H9 (cell line): Measurements from ENCODE around the gene IGDCC3. TPM values are rescaled to one million over a fixed set of nuclear protein-coding genes. Genes with fewer than 3 reads are reported as not detected.
A peak's percentile ranks its signal among the peaks of the same experiment; 100 is the strongest.

ENCODE experiments used
- DNase-seq: peaks from one replicate; pipeline ENCODE4 v3.0.0-alpha.2; 2017
- H2AFZ ChIP-seq: one replicate; pipeline ENCODE4 v1.6.1; 2013; ENCODE audit warnings: mild to moderate bottlenecking, low read length, control low read depth, moderate library complexity
- H2AK5ac ChIP-seq: 2 replicates; pipeline ENCODE4 v1.6.1; 2013; ENCODE audit warnings: low read length, control low read depth, mixed read lengths; ENCODE audit not compliant: insufficient read length
- H2BK120ac ChIP-seq: one replicate; pipeline ENCODE4 v1.6.1; 2013; ENCODE audit warnings: low read depth, mild to moderate bottlenecking, low read length, control low read depth, inconsistent platforms; ENCODE audit not compliant: poor library complexity, severe bottlenecking
- H2BK12ac ChIP-seq: 2 replicates; pipeline ENCODE4 v1.6.1; 2013; ENCODE audit warnings: low read length, control low read depth, mixed read lengths, low read depth; ENCODE audit not compliant: insufficient read length
- H2BK15ac ChIP-seq: 2 replicates; pipeline ENCODE4 v1.6.1; 2013; ENCODE audit warnings: low read depth, low read length, control low read depth
- H2BK20ac ChIP-seq: one replicate; pipeline ENCODE4 v1.6.1; 2013; ENCODE audit warnings: low read depth, mild to moderate bottlenecking, low read length, control low read depth, inconsistent platforms; ENCODE audit not compliant: poor library complexity, severe bottlenecking
- H2BK5ac ChIP-seq: 2 replicates; pipeline ENCODE4 v1.6.1; 2013; ENCODE audit warnings: low read length, control low read depth, mixed read lengths; ENCODE audit not compliant: insufficient read length
- H3K14ac ChIP-seq: 2 replicates; pipeline ENCODE4 v1.6.1; 2013; ENCODE audit warnings: low read length, control low read depth; ENCODE audit not compliant: insufficient read depth
- H3K18ac ChIP-seq: 2 replicates; pipeline ENCODE4 v1.6.1; 2013; ENCODE audit warnings: low read depth, mild to moderate bottlenecking, mixed read lengths, low read length, control low read depth; ENCODE audit not compliant: insufficient read length
- H3K23ac ChIP-seq: 2 replicates; pipeline ENCODE4 v1.6.1; 2013; ENCODE audit warnings: low read length, control low read depth, mixed read lengths, low read depth; ENCODE audit not compliant: insufficient read length
- H3K23me2 ChIP-seq: 2 replicates; pipeline ENCODE4 v1.6.1; 2013; ENCODE audit warnings: low read depth, mild to moderate bottlenecking, mixed read lengths, low read length, control low read depth; ENCODE audit not compliant: insufficient read length, poor library complexity, severe bottlenecking
- H3K27ac ChIP-seq: 2 replicates; pipeline ENCODE4 v1.5.1; 2013; ENCODE audit warnings: low read length, control low read depth, mixed read lengths, low read depth; ENCODE audit not compliant: insufficient read length
- H3K27me3 ChIP-seq: 2 replicates; pipeline ENCODE4 v1.6.1; 2013; ENCODE audit warnings: low read length, control low read depth, inconsistent platforms; ENCODE audit not compliant: insufficient read depth
- H3K4ac ChIP-seq: 2 replicates; pipeline ENCODE4 v1.6.1; 2013; ENCODE audit warnings: low read depth, mild to moderate bottlenecking, control low read depth, inconsistent platforms, low read length, moderate library complexity
- H3K4me1 ChIP-seq: 2 replicates; pipeline ENCODE4 v1.6.1; 2013; ENCODE audit warnings: low read length, control low read depth, inconsistent platforms; ENCODE audit not compliant: insufficient read depth
- H3K4me2 ChIP-seq: 2 replicates; pipeline ENCODE4 v1.6.1; 2013; ENCODE audit warnings: low read length, control low read depth, mixed read lengths; ENCODE audit not compliant: insufficient read length, insufficient read depth
- H3K56ac ChIP-seq: 2 replicates; pipeline ENCODE4 v1.6.1; 2013; ENCODE audit warnings: low read depth, mild to moderate bottlenecking, mixed read lengths, low read length, control low read depth; ENCODE audit not compliant: insufficient read length
- H3K79me1 ChIP-seq: 2 replicates; pipeline ENCODE4 v1.6.1; 2013; ENCODE audit warnings: low read depth, mild to moderate bottlenecking, moderate library complexity, low read length, control low read depth, inconsistent platforms; ENCODE audit not compliant: insufficient read depth, poor library complexity, severe bottlenecking
- H3K79me2 ChIP-seq: 2 replicates; pipeline ENCODE4 v1.6.1; 2013; ENCODE audit warnings: low read length, control low read depth, inconsistent platforms; ENCODE audit not compliant: insufficient read depth
- H3K9ac ChIP-seq: 2 replicates; pipeline ENCODE4 v1.6.1; 2013; ENCODE audit warnings: low read length, control low read depth, mixed read lengths; ENCODE audit not compliant: insufficient read length; ENCODE audit errors: extremely low read depth
- H3K9me3 ChIP-seq: one replicate; pipeline ENCODE4 v1.6.1; 2013; ENCODE audit warnings: low read depth, low read length, inconsistent platforms; ENCODE audit not compliant: control insufficient read depth
- H3T11ph ChIP-seq: one replicate; pipeline ENCODE4 v1.6.1; 2013; ENCODE audit warnings: mild to moderate bottlenecking, low read length, control low read depth, inconsistent platforms
- H4K20me1 ChIP-seq: one replicate; pipeline ENCODE4 v1.6.1; 2013; ENCODE audit not compliant: control insufficient read depth, insufficient read length, insufficient read depth
- H4K5ac ChIP-seq: 2 replicates; pipeline ENCODE4 v1.6.1; 2013; ENCODE audit warnings: low read depth, mild to moderate bottlenecking, mixed read lengths, low read length, control low read depth; ENCODE audit not compliant: insufficient read length
- H4K8ac ChIP-seq: replicated peaks from 2 replicates; pipeline ENCODE4 v1.6.1; 2013; ENCODE audit warnings: low read length, control low read depth, mixed read lengths, low read depth; ENCODE audit not compliant: insufficient read length
- H4K91ac ChIP-seq: 2 replicates; pipeline ENCODE4 v1.6.1; 2013; ENCODE audit warnings: low read depth, mild to moderate bottlenecking, moderate library complexity, mixed read lengths, low read length, control low read depth; ENCODE audit not compliant: insufficient read length
- H3K27ac Mint-ChIP-seq, 3 experiments: 2 replicates in 2 of 3; 3 replicates in 1 of 3; pipeline ENCODE4 v1.8.0; 2020 to 2021; ENCODE audit warnings: mixed read lengths in 3 of 3, mild to moderate bottlenecking in 1 of 3, moderate library complexity in 1 of 3
- H3K27me3 Mint-ChIP-seq: 2 replicates; pipeline ENCODE4 v1.8.0; 2021; ENCODE audit warnings: low read depth, mild to moderate bottlenecking, moderate library complexity, mixed read lengths
- H3K36me3 Mint-ChIP-seq, 3 experiments: 2 replicates in 2 of 3; 3 replicates in 1 of 3; pipeline ENCODE4 v1.8.0; 2020 to 2021; ENCODE audit warnings: low read depth in 3 of 3, mixed read lengths in 3 of 3; ENCODE audit not compliant: insufficient read depth in 1 of 3
- H3K4me1 Mint-ChIP-seq, 2 experiments: 2 replicates each; pipeline ENCODE4 v1.8.0; 2020; ENCODE audit warnings: mixed read lengths in 2 of 2
- H3K4me3 Mint-ChIP-seq, 2 experiments: 2 replicates in 1 of 2; 3 replicates in 1 of 2; pipeline ENCODE4 v1.8.0; 2020 to 2021; ENCODE audit warnings: mild to moderate bottlenecking in 2 of 2, mixed read lengths in 2 of 2, moderate library complexity in 1 of 2
- H3K9me3 Mint-ChIP-seq, 2 experiments: 2 replicates in 1 of 2; 3 replicates in 1 of 2; pipeline ENCODE4 v1.8.0; 2020; ENCODE audit warnings: mild to moderate bottlenecking in 2 of 2, mixed read lengths in 2 of 2, moderate library complexity in 1 of 2
- CTCF ChIP-seq: fragments of 200-600 bp; sonication (generic); conservative IDR thresholded peaks from 3 replicates; pipeline ENCODE4 v1.8.0; 2021; ENCODE audit warnings: antibody characterized with exemption, mild to moderate bottlenecking
- whole genome bisulfite sequencing: extraction: QIAGEN DNeasy Blood & Tissue Kit; methylation state at CpG from one replicate; pipeline ENCODE4 v1.1.7; 2013; ENCODE audit warnings: missing lambda C conversion rate, low lambda C conversion rate, mixed read lengths; ENCODE audit not compliant: insufficient read length; ENCODE audit errors: extremely low coverage; 5-methylcytosine and 5-hydroxymethylcytosine counted together
- total RNA-seq: library from RNA; stranded (reverse); gene quantifications from 2 replicates; pipeline ENCODE4 v1.2.1, GENCODE V29; 2021

Gene IGDCC3
- total RNA-seq, 1 experiment from 2014 or later = 18.9 TPM

GRCh38 chr15:65401611-65402240 is 23.9 kb upstream of the IGDCC3 start:
- Histone ChIP-seq H3K27me3 (peaks cover 9% of the 10 kb centered on the region; the same call in 1 of the 2 replicates), H3K27ac (no peak overlapping the region), H3K18ac (no peak overlapping the region), H4K91ac (no peak overlapping the region), H3K14ac (no peak overlapping the region), H3K79me1 (no peaks in the 10 kb centered on the region), H2BK5ac (no peak overlapping the region), H4K5ac (no peak overlapping the region), H3K9ac (no peak overlapping the region), H4K8ac (no peak overlapping the region), H2BK120ac (no peak overlapping the region), H3K56ac (no peak overlapping the region), H3K23me2 (peaks cover 1% of the 10 kb centered on the region), H2AFZ (no peak overlapping the region), H3K79me2 (no peaks in the 10 kb centered on the region; the same call in 1 of the 2 replicates), H2AK5ac (no peak overlapping the region), H3K4me1 (peaks cover 3% of the 10 kb centered on the region; the same call in 1 of the 2 replicates), H3T11ph (no peak overlapping the region), H2BK15ac (no peak overlapping the region), H3K23ac (no peak overlapping the region), H3K4ac (no peak overlapping the region), H4K20me1 (no peaks in the 10 kb centered on the region), H2BK12ac (no peak overlapping the region), H2BK20ac (no peak overlapping the region), H3K9me3 (no peaks in the 10 kb centered on the region), H3K4me2 (no peak overlapping the region)
- DNase-seq = no peak
- Mint-ChIP-seq H3K4me3 (0 out of 5 replicates have a peak overlapping the region, but pooled peaks of 1 of the 2 experiments have one; percentile 42), H3K36me3 (peaks cover 5 to 10% (median 5%) of the 10 kb centered on the region in 3 experiments; a peak in 6 of 7 replicates), H3K27me3 (peaks cover 8% of the 10 kb centered on the region), H3K27ac (peak overlapping the region; percentile 55 to 72 (median 56); a peak in 4 of 7 replicates), H3K4me1 (peaks cover 28 to 47% of the 10 kb centered on the region in 2 experiments), H3K9me3 (no peaks in the 10 kb centered on the region; a peak in 1 of 5 replicates)
- TF ChIP-seq CTCF = no peak
- no CpG with 5 or more reads among the region's 8 CpGs for WGBS
